Measurements from ENCODE around the gene ROBO1.

- TF ChIP-seq CTCF (IDR thresholded peaks at IDR 0.05; ENCODE audit: insufficient read depth, low read depth, low read length) (no peak), EZH2 (IDR thresholded peaks at IDR 0.05; ENCODE audit: insufficient read depth, low read length) (no peak)
Observed at GRCh38 chr3:78689378-78689777, 1078.4 kb downstream of the ROBO1 start.
